Endothelial cell of umbilical vein (primary cell): ENCODE data around the gene OR6K6.

ENCODE experiments used
- JUN ChIP-seq: IDR thresholded peaks from 2 replicates; pipeline ENCODE4 v1.6.1; 2011; ENCODE audit warnings: borderline replicate concordance, low read depth; ENCODE audit not compliant: insufficient read length, insufficient read depth
- TF ChIP-seq, protein P1 (sequence below), 2 donors: IDR thresholded peaks; 1 replicate in 1 of 2; 2 replicates in 1 of 2; pipeline ENCODE4 v1.5.1; 2011; ENCODE audit warnings: low read length in 2 of 2, mild to moderate bottlenecking in 2 of 2, moderate library complexity in 2 of 2, control low read depth in 1 of 2, inconsistent platforms in 1 of 2, low read depth in 1 of 2; ENCODE audit not compliant: insufficient read depth in 1 of 2; ENCODE audit errors: extremely low read depth in 1 of 2

DNA sequence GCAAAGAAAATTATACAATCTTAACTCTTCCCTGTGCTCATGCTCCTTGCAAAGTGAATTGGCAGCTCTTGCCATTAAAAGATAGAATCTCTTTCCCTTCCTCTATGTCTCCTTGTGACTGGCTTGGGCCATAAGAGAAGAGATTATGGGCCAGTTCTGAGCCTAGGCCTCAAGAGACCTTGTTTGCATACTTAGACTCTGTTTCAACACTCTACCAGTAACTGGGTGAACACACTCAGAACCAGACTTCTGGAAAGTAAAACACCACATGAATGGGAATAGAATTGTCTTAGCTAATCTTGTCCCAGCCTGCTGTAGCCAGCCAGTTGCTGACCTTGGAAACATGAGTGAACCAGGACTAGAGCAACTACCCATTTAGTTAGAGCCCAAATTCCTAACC, 18.7 kb upstream of the OR6K6 start:
- TF ChIP-seq, protein P1, sequence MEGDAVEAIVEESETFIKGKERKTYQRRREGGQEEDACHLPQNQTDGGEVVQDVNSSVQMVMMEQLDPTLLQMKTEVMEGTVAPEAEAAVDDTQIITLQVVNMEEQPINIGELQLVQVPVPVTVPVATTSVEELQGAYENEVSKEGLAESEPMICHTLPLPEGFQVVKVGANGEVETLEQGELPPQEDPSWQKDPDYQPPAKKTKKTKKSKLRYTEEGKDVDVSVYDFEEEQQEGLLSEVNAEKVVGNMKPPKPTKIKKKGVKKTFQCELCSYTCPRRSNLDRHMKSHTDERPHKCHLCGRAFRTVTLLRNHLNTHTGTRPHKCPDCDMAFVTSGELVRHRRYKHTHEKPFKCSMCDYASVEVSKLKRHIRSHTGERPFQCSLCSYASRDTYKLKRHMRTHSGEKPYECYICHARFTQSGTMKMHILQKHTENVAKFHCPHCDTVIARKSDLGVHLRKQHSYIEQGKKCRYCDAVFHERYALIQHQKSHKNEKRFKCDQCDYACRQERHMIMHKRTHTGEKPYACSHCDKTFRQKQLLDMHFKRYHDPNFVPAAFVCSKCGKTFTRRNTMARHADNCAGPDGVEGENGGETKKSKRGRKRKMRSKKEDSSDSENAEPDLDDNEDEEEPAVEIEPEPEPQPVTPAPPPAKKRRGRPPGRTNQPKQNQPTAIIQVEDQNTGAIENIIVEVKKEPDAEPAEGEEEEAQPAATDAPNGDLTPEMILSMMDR (IDR thresholded peaks at IDR 0.05; ENCODE audit: extremely low read depth in 1 of 2, insufficient read depth in 1 of 2, low read depth in 1 of 2, low read length in 2 of 2), result no peak
- TF ChIP-seq JUN, result no peak
